Cardiac fibroblast (primary cell): Measurements from ENCODE around the gene GRM7.

ENCODE experiments used
- DNase-seq, 2 donors: peaks; one replicate each; pipeline versions ENCODE4 v3.0.0 to v3.0.0-alpha.2; 2010; ENCODE audit warnings: low read depth in 2 of 2
- H3K4me3 ChIP-seq, 2 donors: replicated peaks in 1 of 2; 1 replicate in 1 of 2; 2 replicates in 1 of 2; pipeline ENCODE4 v1.5.1; 2011; ENCODE audit warnings: low read depth in 2 of 2, low read length in 2 of 2, mild to moderate bottlenecking in 2 of 2, moderate library complexity in 1 of 2
- CTCF ChIP-seq: IDR thresholded peaks from one replicate; pipeline ENCODE4 v1.5.1; 2011; ENCODE audit warnings: low read depth, mild to moderate bottlenecking, low read length, inconsistent platforms

GRM7 gene

DNA sequence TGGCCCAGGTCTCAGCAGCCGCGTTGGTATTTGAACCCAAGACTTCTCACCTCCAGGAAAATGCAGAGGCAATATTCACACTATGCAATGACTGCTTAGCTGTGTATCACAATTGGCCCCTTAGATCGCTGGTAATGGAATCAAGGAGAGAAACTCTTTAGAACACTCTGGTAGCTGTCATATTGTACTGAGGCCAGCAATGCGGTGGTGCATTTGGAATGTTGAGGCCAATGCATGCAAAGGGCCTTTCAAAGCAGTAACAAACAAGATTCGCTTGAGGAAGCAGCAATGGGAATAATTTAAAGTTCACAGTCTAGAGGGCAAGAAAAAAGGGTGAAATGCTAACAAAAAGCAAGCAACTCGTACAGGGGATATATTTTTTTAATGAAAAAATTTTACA is 764.1 kb downstream of the GRM7 start:
- TF ChIP-seq CTCF = no peak
- DNase-seq = no peak
- H3K4me3 ChIP-seq = no peak overlapping the region

GRCh38 chr3:7630351-7630911 is 769.5 kb downstream of the GRM7 start:
- TF ChIP-seq CTCF = no peak
- no peak overlapping the region for H3K4me3 ChIP-seq
- DNase-seq = peak; percentile 33 to 47

DNA sequence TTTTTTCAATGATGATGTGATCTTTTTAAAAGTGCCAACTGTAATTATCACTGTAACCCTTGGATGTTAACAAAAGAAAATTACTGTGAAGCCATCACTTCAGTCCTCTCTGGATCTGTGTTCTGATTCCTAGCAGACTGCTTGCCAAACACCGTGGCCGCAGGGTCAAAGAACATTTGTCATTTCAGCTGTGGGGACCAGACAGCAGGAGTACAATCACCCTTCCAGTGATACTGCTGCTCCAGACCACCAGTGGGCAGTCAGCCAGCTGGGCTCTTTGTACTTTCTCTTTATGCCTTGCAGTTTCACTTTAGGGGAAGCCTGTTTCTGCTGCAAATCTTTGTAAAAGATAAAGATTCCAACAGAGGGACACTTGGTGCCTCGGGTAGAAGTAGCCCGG is 770.0 kb downstream of the GRM7 start:
- peak; percentile 43 to 71 for DNase-seq
- no peak for TF ChIP-seq CTCF
- peak overlapping the region in 1 of 2 donors; percentile 15 for H3K4me3 ChIP-seq

DNA sequence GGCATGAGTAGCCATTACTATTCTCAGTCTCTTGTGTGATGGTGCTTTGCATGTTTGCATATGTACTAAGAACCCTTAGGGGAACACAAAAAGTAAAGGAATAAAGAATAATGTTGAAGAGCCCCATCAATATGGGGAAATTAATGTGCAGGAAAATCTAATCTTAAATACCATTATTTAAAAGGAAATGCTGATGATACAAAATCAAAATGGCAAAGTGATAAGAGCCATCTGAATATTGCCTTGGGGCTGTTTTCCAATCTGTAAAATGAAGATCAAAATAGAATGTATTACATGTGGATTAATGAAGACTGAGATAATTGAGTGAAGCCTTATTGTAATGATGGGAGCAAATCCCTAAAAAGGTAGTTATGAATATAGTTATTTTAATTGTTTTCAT is 771.4 kb downstream of the GRM7 start:
- DNase-seq = no peak
- no peak overlapping the region for H3K4me3 ChIP-seq
- TF ChIP-seq CTCF = no peak

DNA sequence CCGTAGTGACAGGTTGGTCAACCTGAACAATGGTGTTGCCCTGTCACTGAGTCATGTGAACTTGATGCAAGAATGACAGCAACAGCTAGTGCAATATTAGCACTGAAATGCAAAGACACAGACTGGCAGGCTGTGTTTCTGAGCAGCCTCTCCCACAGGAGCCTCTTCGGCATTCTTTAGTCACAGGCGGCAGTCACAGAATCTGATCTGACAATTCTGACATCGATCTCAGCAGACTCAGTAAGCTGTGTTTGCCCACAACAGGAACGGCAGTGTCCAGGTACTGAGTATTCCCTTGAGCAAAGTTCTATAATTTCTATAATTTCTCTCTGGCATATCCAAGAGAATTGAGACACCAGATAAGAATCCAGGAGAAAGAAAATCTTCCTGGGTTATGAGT is 776.8 kb downstream of the GRM7 start:
- TF ChIP-seq CTCF = no peak
- no peak for DNase-seq

GRCh38 chr3:7638103-7638502 is 777.2 kb downstream of the GRM7 start:
- no peak for TF ChIP-seq CTCF
- no peak overlapping the region for H3K4me3 ChIP-seq
- no peak for DNase-seq

More for the DNA sequence above, 776.8 kb downstream of the GRM7 start:
- H3K4me3 ChIP-seq = no peak overlapping the region

GRCh38 chr3:7640787-7641186 is 779.9 kb downstream of the GRM7 start:
- TF ChIP-seq CTCF = no peak
- no peak overlapping the region for H3K4me3 ChIP-seq
- no peak for DNase-seq
